Measurements from ENCODE around the gene DNAH3.
"Not testable (repeated sequence)": the region's sequence is repeated elsewhere in the genome, so short reads cannot be mapped to it uniquely, and the experiment has no call there.

The DNAH3 gene

DNA sequence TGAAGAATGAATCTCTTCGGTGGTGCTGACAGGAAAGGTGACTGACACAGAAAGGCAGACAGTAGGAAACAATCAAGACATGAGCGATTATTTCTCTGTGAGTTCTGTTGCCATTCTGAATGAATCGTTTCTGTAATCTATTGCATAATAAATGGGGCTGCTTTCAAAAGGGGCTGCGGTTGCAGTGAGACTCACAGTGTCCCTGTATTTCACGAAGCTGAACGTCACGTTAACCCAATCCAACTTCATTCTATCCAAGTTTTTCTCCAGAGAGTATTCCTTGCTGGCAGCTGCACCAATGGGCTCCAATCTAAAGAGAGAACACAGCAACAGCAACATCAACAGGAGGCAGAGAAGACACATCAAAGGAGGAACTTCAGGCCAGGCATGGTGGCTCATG lies 75.4 kb downstream of the DNAH3 start:
- Histone ChIP-seq H3K27ac (no peak overlapping the region), H3K4me3 (ENCODE audit: low read depth, low read length) (no peak overlapping the region), H3K36me3 (replicated peaks) (no peaks in the 10 kb centered on the region), H3K27me3 (replicated peaks) (no peaks in the 10 kb centered on the region)
- DNase-seq = no peak
- TF ChIP-seq, protein P1, sequence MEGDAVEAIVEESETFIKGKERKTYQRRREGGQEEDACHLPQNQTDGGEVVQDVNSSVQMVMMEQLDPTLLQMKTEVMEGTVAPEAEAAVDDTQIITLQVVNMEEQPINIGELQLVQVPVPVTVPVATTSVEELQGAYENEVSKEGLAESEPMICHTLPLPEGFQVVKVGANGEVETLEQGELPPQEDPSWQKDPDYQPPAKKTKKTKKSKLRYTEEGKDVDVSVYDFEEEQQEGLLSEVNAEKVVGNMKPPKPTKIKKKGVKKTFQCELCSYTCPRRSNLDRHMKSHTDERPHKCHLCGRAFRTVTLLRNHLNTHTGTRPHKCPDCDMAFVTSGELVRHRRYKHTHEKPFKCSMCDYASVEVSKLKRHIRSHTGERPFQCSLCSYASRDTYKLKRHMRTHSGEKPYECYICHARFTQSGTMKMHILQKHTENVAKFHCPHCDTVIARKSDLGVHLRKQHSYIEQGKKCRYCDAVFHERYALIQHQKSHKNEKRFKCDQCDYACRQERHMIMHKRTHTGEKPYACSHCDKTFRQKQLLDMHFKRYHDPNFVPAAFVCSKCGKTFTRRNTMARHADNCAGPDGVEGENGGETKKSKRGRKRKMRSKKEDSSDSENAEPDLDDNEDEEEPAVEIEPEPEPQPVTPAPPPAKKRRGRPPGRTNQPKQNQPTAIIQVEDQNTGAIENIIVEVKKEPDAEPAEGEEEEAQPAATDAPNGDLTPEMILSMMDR (IDR thresholded peaks at IDR 0.05; ENCODE audit: low read depth, low read length, missing control alignments) = no peak
- in situ Hi-C loops (cut with HindIII; ENCODE audit: low pct_ligation_motif_present, low sequenced_read_pairs) = no loop called here

DNA sequence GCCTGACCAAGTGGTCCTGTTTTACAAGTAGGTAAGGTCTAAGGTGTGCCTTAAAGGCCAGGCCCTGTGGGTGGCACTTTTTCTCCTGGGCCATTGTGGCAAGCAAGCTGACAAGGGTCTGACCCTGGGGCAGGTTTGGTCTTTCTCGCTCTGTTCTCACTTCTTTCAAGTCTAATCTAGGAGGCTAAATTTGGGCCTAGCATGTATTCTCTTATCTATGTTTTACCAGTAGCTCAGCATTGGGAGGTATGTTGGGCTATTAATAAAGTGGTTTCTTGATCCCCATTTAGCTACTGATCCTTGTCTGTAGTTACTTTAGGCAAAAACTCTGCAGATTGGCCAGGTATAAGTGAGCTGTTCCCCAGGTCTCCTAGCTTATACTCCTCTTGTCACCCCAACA lies 77.7 kb downstream of the DNAH3 start:
- no peak for DNase-seq
- Histone ChIP-seq H3K27ac (no peak overlapping the region), H3K4me3 (ENCODE audit: low read depth, low read length) (no peak overlapping the region), H3K36me3 (replicated peaks) (no peaks in the 10 kb centered on the region), H3K27me3 (replicated peaks) (no peaks in the 10 kb centered on the region)
- in situ Hi-C loops (cut with HindIII; ENCODE audit: low pct_ligation_motif_present, low sequenced_read_pairs) = no loop called here
- TF ChIP-seq, protein P1 (IDR thresholded peaks at IDR 0.05; ENCODE audit: low read depth, low read length, missing control alignments) = no peak

DNA sequence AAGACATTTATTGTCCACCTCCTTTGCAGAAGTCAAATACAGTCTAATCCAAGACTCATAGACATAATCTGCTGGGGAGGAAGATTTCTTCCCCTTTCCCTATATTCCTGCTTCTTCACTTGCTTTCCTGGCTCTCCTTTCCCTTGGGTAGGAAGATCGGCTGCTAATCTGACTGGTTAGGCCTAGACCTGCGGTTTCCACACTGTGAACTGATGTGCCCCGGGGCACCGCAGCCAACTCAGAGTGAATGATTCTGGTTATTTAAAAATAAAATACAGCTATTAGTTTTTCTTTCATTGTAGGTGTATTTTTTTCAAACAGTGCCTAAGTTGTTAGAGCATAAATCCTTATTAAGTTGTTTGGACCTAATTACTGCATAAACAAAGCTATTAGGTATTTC lies 78.9 kb downstream of the DNAH3 start:
- Histone ChIP-seq H3K27ac (no peak overlapping the region), H3K4me3 (ENCODE audit: low read depth, low read length) (no peak overlapping the region), H3K27me3 (replicated peaks) (no peaks in the 10 kb centered on the region), H3K36me3 (replicated peaks) (no peaks in the 10 kb centered on the region)
- TF ChIP-seq, protein P1 (IDR thresholded peaks at IDR 0.05; ENCODE audit: low read depth, low read length, missing control alignments) = no peak
- no peak for DNase-seq
- in situ Hi-C loops (cut with HindIII; ENCODE audit: low pct_ligation_motif_present, low sequenced_read_pairs) = no loop called here

DNA sequence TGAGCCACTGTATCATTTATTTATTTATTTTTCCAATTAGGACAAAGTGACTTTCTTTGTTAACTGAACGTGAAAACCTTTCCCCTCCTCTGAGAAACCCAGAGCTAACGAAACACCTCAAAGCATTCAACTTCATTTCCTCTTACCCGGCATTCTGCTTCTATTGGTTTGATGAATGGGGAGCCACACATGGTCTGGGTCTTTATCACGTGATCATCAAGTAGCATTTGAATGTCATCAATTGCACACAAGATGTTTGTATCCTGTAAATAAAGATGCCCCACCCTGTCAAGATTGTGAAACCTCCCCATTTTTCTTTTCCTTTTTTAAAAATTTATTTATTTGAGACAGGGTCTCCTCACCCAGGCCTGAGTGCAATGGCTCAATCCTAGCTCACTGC lies 80.1 kb downstream of the DNAH3 start:
- no peak overlapping the region for H3K27ac ChIP-seq
- in situ Hi-C loops (cut with HindIII; ENCODE audit: low pct_ligation_motif_present, low sequenced_read_pairs) = no loop called here
- H3K27me3 ChIP-seq (replicated peaks) = no peaks in the 10 kb centered on the region
- DNase-seq = no peak
- no peaks in the 10 kb centered on the region for H3K36me3 ChIP-seq (replicated peaks)
- no peak overlapping the region for H3K4me3 ChIP-seq (ENCODE audit: low read depth, low read length)
- TF ChIP-seq, protein P1 (IDR thresholded peaks at IDR 0.05; ENCODE audit: low read depth, low read length, missing control alignments) = no peak

DNA sequence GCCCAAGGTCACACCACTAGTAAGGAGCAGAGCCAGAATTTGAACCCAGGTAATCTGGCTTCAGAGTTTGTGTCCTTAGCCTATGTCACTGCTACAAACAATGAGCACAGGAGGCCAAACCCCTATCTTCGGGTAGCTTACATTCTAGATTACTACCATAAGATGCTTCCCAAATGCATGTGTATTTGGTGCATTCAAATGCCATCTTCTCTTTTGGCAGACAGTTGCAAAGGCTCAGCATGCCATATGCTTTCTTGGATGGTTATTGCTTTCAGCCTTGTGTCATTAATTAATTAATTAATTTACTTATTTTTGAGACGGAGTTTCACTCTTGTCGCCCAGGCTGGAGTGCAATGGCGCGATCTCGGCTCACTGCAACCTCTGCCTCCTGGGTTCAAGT lies 80.7 kb downstream of the DNAH3 start:
- in situ Hi-C loops (cut with HindIII; ENCODE audit: low pct_ligation_motif_present, low sequenced_read_pairs) = no loop called here
- H3K27ac ChIP-seq = no peak overlapping the region
- H3K4me3 ChIP-seq (ENCODE audit: low read depth, low read length) = no peak overlapping the region
- TF ChIP-seq, protein P1 (IDR thresholded peaks at IDR 0.05; ENCODE audit: low read depth, low read length, missing control alignments) = no peak
- H3K27me3 ChIP-seq (replicated peaks) = no peaks in the 10 kb centered on the region
- H3K36me3 ChIP-seq (replicated peaks) = no peaks in the 10 kb centered on the region
- DNase-seq = no peak

DNA sequence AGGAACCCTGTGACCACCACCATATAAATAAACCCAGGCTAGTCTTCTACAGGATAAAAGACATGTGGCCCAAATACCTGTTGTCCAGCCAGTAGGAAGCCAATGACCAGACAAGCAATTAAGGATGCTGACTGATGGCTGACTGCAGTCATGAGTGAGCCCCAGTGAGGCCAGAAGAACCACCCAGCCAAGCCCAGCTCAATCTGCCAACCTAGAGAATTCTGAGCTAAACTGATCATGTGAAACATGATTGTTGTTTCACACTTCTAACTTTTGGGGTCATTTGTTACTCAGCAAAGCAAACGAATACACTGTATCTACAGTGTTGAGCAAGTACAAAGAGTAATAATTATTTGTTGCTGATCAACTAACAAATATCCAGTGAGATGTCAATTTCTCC lies 86.4 kb downstream of the DNAH3 start:
- DNase-seq = no peak
- in situ Hi-C loops (cut with HindIII; ENCODE audit: low pct_ligation_motif_present, low sequenced_read_pairs) = no loop called here
- TF ChIP-seq, protein P1 (IDR thresholded peaks at IDR 0.05; ENCODE audit: low read depth, low read length, missing control alignments) = no peak
- no peak overlapping the region for H3K4me3 ChIP-seq (ENCODE audit: low read depth, low read length)
- H3K27me3 ChIP-seq (replicated peaks) = no peaks in the 10 kb centered on the region
- H3K27ac ChIP-seq = no peak overlapping the region
- no peaks in the 10 kb centered on the region for H3K36me3 ChIP-seq (replicated peaks)

DNA sequence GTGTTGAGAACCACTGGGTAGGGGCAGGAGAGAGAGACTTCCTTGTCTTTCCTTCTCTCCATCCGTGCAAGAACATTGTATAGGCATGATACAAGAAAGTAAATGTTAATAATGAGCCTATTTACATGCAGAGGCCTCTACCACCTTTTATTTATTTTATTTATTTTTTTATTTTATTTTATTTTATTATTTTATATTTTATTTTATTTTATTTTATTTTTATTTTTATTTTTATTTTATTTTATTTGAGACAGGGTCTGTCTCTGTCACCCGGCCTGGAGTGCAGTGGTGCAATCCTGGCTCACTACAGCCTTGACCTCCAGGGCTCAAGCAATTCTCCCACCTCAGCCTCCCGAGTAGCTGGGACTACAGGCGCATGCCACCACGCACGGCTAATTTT lies 87.3 kb downstream of the DNAH3 start:
- H3K27ac ChIP-seq; H3K27me3 ChIP-seq (replicated peaks); DNase-seq; H3K4me3 ChIP-seq (ENCODE audit: low read depth, low read length); H3K36me3 ChIP-seq (replicated peaks); in situ Hi-C loops (cut with HindIII; ENCODE audit: low pct_ligation_motif_present, low sequenced_read_pairs): not testable (repeated sequence)

Measured in brain microvascular endothelial cell (primary cell).